ENCODE results near the gene SF3B1.

GRCh38 chr2:197433780-197434438, 919 bp downstream of the SF3B1 start:
- TF ChIP-seq EZH2phosphoT487 (IDR thresholded peaks at IDR 0.05; ENCODE audit: insufficient read depth, low read depth): no peak
- TF ChIP-seq EZH2 (IDR thresholded peaks at IDR 0.05; ENCODE audit: insufficient read depth, poor library complexity, severe bottlenecking): no peak
